K562 (cell line): ENCODE data around the gene RAD51AP1. TPM values are rescaled to one million over a fixed set of nuclear protein-coding genes. Genes with fewer than 3 reads are reported as not detected.

Experiments used
- DDX20 ChIP-seq: fragments of 450-650 bp; IDR thresholded peaks from 2 replicates; pipeline ENCODE4 v1.6.1; 2016; ENCODE audit warnings: missing genetic modification characterization, low read depth, mild to moderate bottlenecking, missing compliant biosample characterization, moderate library complexity
- E2F3 ChIP-seq: fragments of 250-450 bp; sonication (Bioruptor Pico); IDR thresholded peaks from 2 replicates; pipeline ENCODE4 v1.4.0; 2020; ENCODE audit warnings: mild to moderate bottlenecking
- FOXK2 ChIP-seq, 2 experiments: fragments of 450-650 bp; IDR thresholded peaks in 1 of 2; conservative IDR thresholded peaks in 1 of 2; 2 replicates each; pipeline ENCODE4 v1.6.1; 2016; ENCODE audit warnings: low read depth in 2 of 2, mild to moderate bottlenecking in 1 of 2
- HIVEP1 ChIP-seq: fragments of 250-450 bp; sonication (Bioruptor Pico); IDR thresholded peaks from 2 replicates; pipeline ENCODE4 v1.4.0; 2020; ENCODE audit warnings: mild to moderate bottlenecking
- IFI16 ChIP-seq: fragments of 250-450 bp; sonication (Bioruptor Pico); IDR thresholded peaks from 2 replicates; pipeline ENCODE4 v2.1.2; 2022; ENCODE audit warnings: mild to moderate bottlenecking, inconsistent platforms
- KLF6 ChIP-seq: fragments of 250-450 bp; sonication (Bioruptor Pico); IDR thresholded peaks from 2 replicates; pipeline ENCODE4 v1.4.0; 2020; ENCODE audit warnings: mild to moderate bottlenecking, moderate library complexity, borderline replicate concordance
- MAZ ChIP-seq, 2 experiments: fragments of 450-650 bp in 1 of 2; sonication (generic) in 1 of 2; formaldehyde crosslinking; IDR thresholded peaks in 1 of 2; conservative IDR thresholded peaks in 1 of 2; 2 replicates each; pipeline versions ENCODE4 v1.4.0 to v1.5.0; 2020; ENCODE audit warnings: mild to moderate bottlenecking in 1 of 2, missing genetic modification reagents in 1 of 2
- NBN ChIP-seq: fragments of 450-650 bp; IDR thresholded peaks from 2 replicates; pipeline ENCODE4 v1.6.1; 2016; ENCODE audit warnings: low read depth, mild to moderate bottlenecking
- NFE2 ChIP-seq: IDR thresholded peaks from 2 replicates; pipeline ENCODE4 v1.6.1; 2014; ENCODE audit warnings: antibody characterized with exemption, low read depth
- RFX1 ChIP-seq: fragments of 450-650 bp; IDR thresholded peaks from 2 replicates; pipeline ENCODE4 v1.6.1; 2016; ENCODE audit warnings: mild to moderate bottlenecking, moderate library complexity
- ZC3H8 ChIP-seq: fragments of 450-650 bp; IDR thresholded peaks from 2 replicates; pipeline ENCODE4 v1.6.1; 2017
- ZNF584 ChIP-seq: fragments of 200-800 bp; sonication (Bioruptor generic); IDR thresholded peaks from 2 replicates; pipeline ENCODE4 v1.6.1; 2016; ENCODE audit warnings: low read depth, mild to moderate bottlenecking, missing genetic modification characterization, missing compliant biosample characterization
- polyA plus RNA-seq, 8 experiments: library from polyadenylated mRNA; depleted of rRNA in 4 of 8; stranded (reverse) in 5 of 8; unstranded in 3 of 8; fragments of >200 nt; fragmentation: Nextera tagmentation in 2 of 8; fragmentation: Illumina TruSeq in 1 of 8; extraction: Ambion mirVana in 2 of 8; extraction: Trizol in 1 of 8; gene quantifications; 2 replicates each; pipeline versions ENCODE4 v1.2.1 to v1.2.3, GENCODE V29; 2011 to 2014; ENCODE audit warnings: inconsistent platforms in 1 of 8, missing spikeins in 1 of 8
- total RNA-seq, 7 experiments: library from RNA; depleted of rRNA in 6 of 7; stranded (reverse); fragments of >200 nt in 6 of 7; fragmentation: Illumina TruSeq in 2 of 7; extraction: Trizol in 2 of 7; gene quantifications; 2 replicates each; pipeline versions ENCODE4 v1.2.1 to v1.2.3, GENCODE V29; 2011 to 2021; ENCODE audit warnings: low replicate concordance in 1 of 7
- TF ChIP-seq, protein P1 (sequence below): fragments of 150-350 bp; conservative IDR thresholded peaks from 2 replicates; pipeline ENCODE4 v1.6.1; 2014; ENCODE audit warnings: low read length
- TF ChIP-seq, protein P2 (sequence below): sonication (generic); formaldehyde crosslinking; IDR thresholded peaks from 2 replicates; pipeline ENCODE4 v1.8.0; 2023; ENCODE audit warnings: missing genetic modification reagents, mild to moderate bottlenecking, borderline replicate concordance
- TF ChIP-seq, protein P3 (sequence below): fragments of 250-450 bp; sonication (Bioruptor Pico); IDR thresholded peaks from 2 replicates; pipeline ENCODE4 v1.8.0; 2022; ENCODE audit warnings: moderate library complexity, mild to moderate bottlenecking, inconsistent platforms
- TF ChIP-seq, protein P4 (sequence below): sonication (generic); formaldehyde crosslinking; IDR thresholded peaks from 2 replicates; pipeline ENCODE4 v1.9.0; 2022; ENCODE audit warnings: mild to moderate bottlenecking, missing genetic modification reagents
- TF ChIP-seq, protein P5 (sequence below): fragments of 450-650 bp; formaldehyde crosslinking; IDR thresholded peaks from 2 replicates; pipeline ENCODE4 v1.4.0; 2020; ENCODE audit warnings: mild to moderate bottlenecking

The RAD51AP1 gene
- total and polyA plus RNA-seq, 9 of the 15 experiments (the other 6 are each of a cell fraction or from before 2014, with no cell fraction given) = 43.8 to 111 (median 89.1) TPM

DNA sequence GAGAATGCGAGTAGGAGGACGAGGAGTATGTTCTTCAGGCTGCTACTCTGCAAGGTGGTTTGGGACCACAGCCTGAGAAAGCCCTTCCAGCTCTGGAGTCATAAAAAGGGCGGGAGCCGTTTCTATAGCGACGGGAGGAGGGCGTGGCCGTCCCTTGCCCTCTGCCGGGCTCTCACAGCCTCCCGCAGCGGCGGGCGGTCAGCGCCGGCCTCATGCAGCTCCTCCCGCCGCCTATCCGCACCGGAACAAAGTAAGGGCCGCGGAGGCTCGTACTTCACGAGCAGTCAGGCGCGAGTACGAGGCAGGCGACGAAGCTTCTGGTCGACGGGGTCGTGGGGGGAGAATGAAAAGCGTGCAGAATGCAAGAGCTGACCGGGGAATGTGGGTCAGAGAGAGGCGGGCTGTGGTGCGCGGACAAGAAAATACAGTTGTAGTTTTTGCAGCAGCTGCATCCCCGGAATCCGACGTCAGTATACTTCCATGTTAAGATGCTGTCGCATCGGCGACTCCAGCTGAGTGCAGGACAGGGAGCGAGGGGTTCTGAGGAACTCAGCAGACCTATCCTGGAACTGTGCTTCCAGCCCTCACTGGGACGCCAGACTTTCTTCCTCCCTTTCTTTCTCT, 23.5 kb downstream of the RAD51AP1 start, which contains the start of gene DYRK4 (continued):
- TF ChIP-seq RFX1 = peak; percentile 91
- TF ChIP-seq KLF6 (CRISPR knock-in tag) = no peak
- TF ChIP-seq NFE2 = no peak
- TF ChIP-seq, protein P1, sequence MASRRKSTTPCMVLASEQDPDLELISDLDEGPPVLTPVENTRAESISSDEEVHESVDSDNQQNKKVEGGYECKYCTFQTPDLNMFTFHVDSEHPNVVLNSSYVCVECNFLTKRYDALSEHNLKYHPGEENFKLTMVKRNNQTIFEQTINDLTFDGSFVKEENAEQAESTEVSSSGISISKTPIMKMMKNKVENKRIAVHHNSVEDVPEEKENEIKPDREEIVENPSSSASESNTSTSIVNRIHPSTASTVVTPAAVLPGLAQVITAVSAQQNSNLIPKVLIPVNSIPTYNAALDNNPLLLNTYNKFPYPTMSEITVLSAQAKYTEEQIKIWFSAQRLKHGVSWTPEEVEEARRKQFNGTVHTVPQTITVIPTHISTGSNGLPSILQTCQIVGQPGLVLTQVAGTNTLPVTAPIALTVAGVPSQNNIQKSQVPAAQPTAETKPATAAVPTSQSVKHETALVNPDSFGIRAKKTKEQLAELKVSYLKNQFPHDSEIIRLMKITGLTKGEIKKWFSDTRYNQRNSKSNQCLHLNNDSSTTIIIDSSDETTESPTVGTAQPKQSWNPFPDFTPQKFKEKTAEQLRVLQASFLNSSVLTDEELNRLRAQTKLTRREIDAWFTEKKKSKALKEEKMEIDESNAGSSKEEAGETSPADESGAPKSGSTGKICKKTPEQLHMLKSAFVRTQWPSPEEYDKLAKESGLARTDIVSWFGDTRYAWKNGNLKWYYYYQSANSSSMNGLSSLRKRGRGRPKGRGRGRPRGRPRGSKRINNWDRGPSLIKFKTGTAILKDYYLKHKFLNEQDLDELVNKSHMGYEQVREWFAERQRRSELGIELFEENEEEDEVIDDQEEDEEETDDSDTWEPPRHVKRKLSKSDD = no peak
- TF ChIP-seq, protein P2, sequence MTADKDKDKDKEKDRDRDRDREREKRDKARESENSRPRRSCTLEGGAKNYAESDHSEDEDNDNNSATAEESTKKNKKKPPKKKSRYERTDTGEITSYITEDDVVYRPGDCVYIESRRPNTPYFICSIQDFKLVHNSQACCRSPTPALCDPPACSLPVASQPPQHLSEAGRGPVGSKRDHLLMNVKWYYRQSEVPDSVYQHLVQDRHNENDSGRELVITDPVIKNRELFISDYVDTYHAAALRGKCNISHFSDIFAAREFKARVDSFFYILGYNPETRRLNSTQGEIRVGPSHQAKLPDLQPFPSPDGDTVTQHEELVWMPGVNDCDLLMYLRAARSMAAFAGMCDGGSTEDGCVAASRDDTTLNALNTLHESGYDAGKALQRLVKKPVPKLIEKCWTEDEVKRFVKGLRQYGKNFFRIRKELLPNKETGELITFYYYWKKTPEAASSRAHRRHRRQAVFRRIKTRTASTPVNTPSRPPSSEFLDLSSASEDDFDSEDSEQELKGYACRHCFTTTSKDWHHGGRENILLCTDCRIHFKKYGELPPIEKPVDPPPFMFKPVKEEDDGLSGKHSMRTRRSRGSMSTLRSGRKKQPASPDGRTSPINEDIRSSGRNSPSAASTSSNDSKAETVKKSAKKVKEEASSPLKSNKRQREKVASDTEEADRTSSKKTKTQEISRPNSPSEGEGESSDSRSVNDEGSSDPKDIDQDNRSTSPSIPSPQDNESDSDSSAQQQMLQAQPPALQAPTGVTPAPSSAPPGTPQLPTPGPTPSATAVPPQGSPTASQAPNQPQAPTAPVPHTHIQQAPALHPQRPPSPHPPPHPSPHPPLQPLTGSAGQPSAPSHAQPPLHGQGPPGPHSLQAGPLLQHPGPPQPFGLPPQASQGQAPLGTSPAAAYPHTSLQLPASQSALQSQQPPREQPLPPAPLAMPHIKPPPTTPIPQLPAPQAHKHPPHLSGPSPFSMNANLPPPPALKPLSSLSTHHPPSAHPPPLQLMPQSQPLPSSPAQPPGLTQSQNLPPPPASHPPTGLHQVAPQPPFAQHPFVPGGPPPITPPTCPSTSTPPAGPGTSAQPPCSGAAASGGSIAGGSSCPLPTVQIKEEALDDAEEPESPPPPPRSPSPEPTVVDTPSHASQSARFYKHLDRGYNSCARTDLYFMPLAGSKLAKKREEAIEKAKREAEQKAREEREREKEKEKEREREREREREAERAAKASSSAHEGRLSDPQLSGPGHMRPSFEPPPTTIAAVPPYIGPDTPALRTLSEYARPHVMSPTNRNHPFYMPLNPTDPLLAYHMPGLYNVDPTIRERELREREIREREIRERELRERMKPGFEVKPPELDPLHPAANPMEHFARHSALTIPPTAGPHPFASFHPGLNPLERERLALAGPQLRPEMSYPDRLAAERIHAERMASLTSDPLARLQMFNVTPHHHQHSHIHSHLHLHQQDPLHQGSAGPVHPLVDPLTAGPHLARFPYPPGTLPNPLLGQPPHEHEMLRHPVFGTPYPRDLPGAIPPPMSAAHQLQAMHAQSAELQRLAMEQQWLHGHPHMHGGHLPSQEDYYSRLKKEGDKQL (CRISPR knock-in tag) = no peak
- TF ChIP-seq, protein P3, sequence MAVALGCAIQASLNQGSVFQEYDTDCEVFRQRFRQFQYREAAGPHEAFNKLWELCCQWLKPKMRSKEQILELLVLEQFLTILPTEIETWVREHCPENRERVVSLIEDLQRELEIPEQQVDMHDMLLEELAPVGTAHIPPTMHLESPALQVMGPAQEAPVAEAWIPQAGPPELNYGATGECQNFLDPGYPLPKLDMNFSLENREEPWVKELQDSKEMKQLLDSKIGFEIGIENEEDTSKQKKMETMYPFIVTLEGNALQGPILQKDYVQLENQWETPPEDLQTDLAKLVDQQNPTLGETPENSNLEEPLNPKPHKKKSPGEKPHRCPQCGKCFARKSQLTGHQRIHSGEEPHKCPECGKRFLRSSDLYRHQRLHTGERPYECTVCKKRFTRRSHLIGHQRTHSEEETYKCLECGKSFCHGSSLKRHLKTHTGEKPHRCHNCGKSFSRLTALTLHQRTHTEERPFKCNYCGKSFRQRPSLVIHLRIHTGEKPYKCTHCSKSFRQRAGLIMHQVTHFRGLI (CRISPR knock-in tag) = no peak
- TF ChIP-seq, protein P4, sequence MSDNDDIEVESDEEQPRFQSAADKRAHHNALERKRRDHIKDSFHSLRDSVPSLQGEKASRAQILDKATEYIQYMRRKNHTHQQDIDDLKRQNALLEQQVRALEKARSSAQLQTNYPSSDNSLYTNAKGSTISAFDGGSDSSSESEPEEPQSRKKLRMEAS (CRISPR knock-in tag) = peak; percentile 34; the same call in 1 of the 2 replicates
- no peak for TF ChIP-seq HIVEP1 (CRISPR knock-in tag)
- TF ChIP-seq ZC3H8 = no peak
- TF ChIP-seq FOXK2 (conservative IDR thresholded peaks at IDR 0.05 in 1 of 2, IDR thresholded peaks at IDR 0.05 in 1 of 2; ENCODE audit: low read depth in 2 of 2) = no peak
- peak in 1 of 2 experiments; percentile 64; a peak in 3 of 4 replicates for TF ChIP-seq MAZ (CRISPR knock-in tag; conservative IDR thresholded peaks at IDR 0.05 in 1 of 2, IDR thresholded peaks at IDR 0.05 in 1 of 2)
- no peak for TF ChIP-seq IFI16 (CRISPR knock-in tag)
- TF ChIP-seq DDX20 = no peak
- no peak for TF ChIP-seq NBN
- TF ChIP-seq, protein P5, sequence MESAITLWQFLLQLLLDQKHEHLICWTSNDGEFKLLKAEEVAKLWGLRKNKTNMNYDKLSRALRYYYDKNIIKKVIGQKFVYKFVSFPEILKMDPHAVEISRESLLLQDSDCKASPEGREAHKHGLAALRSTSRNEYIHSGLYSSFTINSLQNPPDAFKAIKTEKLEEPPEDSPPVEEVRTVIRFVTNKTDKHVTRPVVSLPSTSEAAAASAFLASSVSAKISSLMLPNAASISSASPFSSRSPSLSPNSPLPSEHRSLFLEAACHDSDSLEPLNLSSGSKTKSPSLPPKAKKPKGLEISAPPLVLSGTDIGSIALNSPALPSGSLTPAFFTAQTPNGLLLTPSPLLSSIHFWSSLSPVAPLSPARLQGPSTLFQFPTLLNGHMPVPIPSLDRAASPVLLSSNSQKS = no peak
- TF ChIP-seq ZNF584 (CRISPR knock-in tag) = no peak
- TF ChIP-seq E2F3 (CRISPR knock-in tag) = peak; percentile 34; the same call in 1 of the 2 replicates
